PFSK-1 (cell line): ENCODE measurements around the gene STAT4.

ENCODE experiments used
- FOXP2 ChIP-seq: optimal IDR thresholded peaks from 2 replicates; pipeline ENCODE3; 2011; ENCODE audit warnings: borderline replicate concordance, control low read depth, inconsistent platforms; ENCODE audit not compliant: insufficient read depth; ENCODE audit errors: extremely low read length, extremely low read depth
- POLR2AphosphoS5 ChIP-seq: IDR thresholded peaks from 2 replicates; pipeline ENCODE4 v1.6.1; 2012; ENCODE audit warnings: low read depth, mild to moderate bottlenecking, control low read depth, low read length, moderate library complexity
- SIN3A ChIP-seq: IDR thresholded peaks from 2 replicates; pipeline ENCODE4 v1.6.1; 2012; ENCODE audit warnings: mild to moderate bottlenecking, low read length, moderate library complexity, borderline replicate concordance; ENCODE audit not compliant: insufficient read depth
- TAF1 ChIP-seq: IDR thresholded peaks from 2 replicates; pipeline ENCODE4 v1.6.1; 2012; ENCODE audit warnings: low read length, control low read depth, borderline replicate concordance; ENCODE audit not compliant: insufficient read depth
- TF ChIP-seq, protein P1 (sequence below), 2 experiments: IDR thresholded peaks; 2 replicates each; pipeline versions ENCODE4 v1.6.1 to v1.8.0; 2011 to 2012; ENCODE audit warnings: low read depth in 2 of 2, low read length in 2 of 2, control low read depth in 1 of 2, inconsistent platforms in 1 of 2, mild to moderate bottlenecking in 1 of 2, moderate library complexity in 1 of 2; ENCODE audit not compliant: insufficient read depth in 1 of 2

STAT4 gene

DNA sequence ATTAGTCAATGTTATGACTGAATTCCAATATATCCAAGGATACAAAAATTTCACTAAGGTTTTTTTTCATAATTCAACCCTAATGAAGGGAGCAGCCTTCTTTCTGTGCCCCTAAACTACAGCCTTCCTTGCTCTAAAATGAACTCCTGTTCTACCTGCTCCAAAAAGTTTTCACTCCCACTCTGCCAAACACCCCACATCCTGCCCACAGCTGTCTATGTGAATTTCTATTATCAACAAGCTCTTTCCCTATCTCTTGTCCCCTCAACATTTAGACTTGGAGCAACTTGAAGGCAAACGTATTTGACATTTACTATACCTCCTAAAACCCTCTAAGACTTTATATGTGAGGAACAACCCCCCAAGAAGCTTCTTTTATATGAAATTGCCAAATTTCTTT, 2.5 kb downstream of the STAT4 start:
- TF ChIP-seq POLR2AphosphoS5 (no peak), SIN3A (no peak)
- TF ChIP-seq, protein P1, sequence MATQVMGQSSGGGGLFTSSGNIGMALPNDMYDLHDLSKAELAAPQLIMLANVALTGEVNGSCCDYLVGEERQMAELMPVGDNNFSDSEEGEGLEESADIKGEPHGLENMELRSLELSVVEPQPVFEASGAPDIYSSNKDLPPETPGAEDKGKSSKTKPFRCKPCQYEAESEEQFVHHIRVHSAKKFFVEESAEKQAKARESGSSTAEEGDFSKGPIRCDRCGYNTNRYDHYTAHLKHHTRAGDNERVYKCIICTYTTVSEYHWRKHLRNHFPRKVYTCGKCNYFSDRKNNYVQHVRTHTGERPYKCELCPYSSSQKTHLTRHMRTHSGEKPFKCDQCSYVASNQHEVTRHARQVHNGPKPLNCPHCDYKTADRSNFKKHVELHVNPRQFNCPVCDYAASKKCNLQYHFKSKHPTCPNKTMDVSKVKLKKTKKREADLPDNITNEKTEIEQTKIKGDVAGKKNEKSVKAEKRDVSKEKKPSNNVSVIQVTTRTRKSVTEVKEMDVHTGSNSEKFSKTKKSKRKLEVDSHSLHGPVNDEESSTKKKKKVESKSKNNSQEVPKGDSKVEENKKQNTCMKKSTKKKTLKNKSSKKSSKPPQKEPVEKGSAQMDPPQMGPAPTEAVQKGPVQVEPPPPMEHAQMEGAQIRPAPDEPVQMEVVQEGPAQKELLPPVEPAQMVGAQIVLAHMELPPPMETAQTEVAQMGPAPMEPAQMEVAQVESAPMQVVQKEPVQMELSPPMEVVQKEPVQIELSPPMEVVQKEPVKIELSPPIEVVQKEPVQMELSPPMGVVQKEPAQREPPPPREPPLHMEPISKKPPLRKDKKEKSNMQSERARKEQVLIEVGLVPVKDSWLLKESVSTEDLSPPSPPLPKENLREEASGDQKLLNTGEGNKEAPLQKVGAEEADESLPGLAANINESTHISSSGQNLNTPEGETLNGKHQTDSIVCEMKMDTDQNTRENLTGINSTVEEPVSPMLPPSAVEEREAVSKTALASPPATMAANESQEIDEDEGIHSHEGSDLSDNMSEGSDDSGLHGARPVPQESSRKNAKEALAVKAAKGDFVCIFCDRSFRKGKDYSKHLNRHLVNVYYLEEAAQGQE (IDR thresholded peaks at IDR 0.05; ENCODE audit: insufficient read depth in 1 of 2, low read depth in 2 of 2, low read length in 2 of 2), result no peak

DNA sequence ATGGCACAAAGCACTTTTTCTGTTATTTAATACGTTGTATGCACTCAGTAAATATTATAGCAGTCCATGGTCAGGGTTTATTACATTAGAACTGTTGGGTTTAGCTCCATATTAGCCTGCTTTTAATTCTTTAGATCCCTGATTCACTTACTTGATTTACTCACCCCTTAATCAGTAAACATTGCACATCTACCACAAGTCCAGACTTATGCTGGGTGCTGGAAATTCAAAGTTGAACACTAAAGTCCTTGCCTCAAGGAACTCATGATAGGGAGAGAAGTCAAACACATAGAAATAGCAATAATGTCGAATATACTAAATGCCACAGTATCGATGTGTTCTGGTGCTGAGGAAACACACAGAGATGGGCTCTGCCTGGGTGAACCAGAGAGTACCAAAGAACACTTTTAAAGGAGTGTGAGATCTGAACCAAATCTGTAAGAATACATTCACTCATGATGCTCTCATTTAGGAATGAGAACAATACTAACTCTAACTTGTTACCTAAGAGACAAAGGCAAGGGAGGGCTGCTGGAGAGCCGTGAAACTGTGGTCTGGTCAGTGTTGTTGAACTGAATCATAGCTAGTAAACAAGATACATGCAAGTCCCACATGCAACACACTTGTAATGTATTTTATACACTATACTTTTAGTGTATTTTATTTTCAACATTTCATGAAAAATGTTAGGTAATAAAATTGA, 4.9 kb downstream of the STAT4 start:
- TF ChIP-seq, protein P1 (IDR thresholded peaks at IDR 0.05; ENCODE audit: insufficient read depth in 1 of 2, low read depth in 2 of 2, low read length in 2 of 2), result no peak

DNA sequence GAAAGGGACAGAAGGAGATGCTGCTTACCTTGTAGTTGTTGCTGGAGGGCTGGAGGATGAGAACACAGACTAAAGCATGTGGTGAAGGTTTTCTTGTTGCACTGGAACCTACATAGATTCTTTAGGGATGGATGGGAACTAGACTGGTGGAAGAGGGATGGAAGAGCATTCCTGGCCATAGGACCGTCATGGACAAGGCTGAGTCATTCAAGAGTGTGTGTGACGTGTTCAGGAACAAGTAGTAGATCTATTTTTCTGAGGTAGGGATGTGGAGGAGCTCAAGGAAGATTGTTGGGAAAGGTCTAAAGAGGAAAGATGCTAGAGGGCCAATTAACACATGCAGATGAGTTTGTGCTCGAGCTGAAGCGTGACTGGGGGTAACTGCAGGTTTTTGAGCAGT, 6.6 kb downstream of the STAT4 start:
- TF ChIP-seq, protein P1 (IDR thresholded peaks at IDR 0.05; ENCODE audit: insufficient read depth in 1 of 2, low read depth in 2 of 2, low read length in 2 of 2), result no peak
- TF ChIP-seq POLR2AphosphoS5, result no peak
- TF ChIP-seq FOXP2, result no peak
- TF ChIP-seq TAF1, result no peak
- no peak for TF ChIP-seq SIN3A

DNA sequence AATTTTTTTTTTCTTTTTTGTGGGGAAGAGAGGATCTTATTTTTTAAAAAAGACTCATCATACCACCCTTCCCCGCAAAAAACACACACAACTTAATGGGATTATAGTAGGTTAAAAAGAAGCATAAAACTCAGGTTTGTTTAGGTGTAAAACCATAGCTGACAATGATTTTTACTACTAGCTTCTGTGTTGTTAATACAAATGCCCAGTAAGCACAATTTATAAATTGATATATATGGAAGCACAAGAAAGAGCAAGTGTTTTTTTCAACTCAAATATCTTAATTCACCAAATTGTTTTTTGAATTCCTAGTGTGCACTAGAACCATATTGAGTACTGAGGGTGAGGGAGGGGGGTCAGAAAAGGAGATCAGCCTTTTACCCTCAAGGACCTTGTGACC, 7.0 kb downstream of the STAT4 start:
- TF ChIP-seq SIN3A (no peak), FOXP2 (no peak), POLR2AphosphoS5 (no peak), TAF1 (no peak)
- TF ChIP-seq, protein P1 (IDR thresholded peaks at IDR 0.05; ENCODE audit: insufficient read depth in 1 of 2, low read depth in 2 of 2, low read length in 2 of 2), result no peak

DNA sequence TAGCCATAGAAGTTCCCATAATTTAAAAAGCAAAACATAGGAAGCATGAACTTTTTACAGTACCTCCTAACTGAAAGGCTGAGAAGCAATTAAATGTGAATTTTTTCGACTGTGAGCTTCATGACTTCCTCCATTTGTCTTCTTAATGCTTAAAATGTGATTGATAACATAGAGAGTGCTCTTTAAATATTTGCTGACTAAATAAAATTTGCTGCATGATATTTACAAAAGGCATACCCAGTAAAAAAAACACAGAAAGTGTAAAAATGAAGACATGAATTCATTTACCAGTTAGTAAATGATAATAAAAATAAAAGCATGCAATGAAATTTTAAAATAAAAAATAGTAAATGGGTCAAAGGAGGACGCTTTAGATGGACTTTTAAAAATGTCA, 21.9 kb downstream of the STAT4 start:
- TF ChIP-seq FOXP2 (no peak), SIN3A (no peak), POLR2AphosphoS5 (no peak), TAF1 (no peak)
- TF ChIP-seq, protein P1 (IDR thresholded peaks at IDR 0.05; ENCODE audit: insufficient read depth in 1 of 2, low read depth in 2 of 2, low read length in 2 of 2), result no peak
